Thyroid gland (tissue), 4 donors: Measurements from ENCODE around the gene COL8A2.

Experiments used
- POLR2A ChIP-seq, 2 donors: fragments of 450-650 bp; IDR thresholded peaks; one replicate each; pipeline ENCODE4 v1.6.1; 2017; ENCODE audit warnings: antibody characterized with exemption in 2 of 2, mild to moderate bottlenecking in 2 of 2, moderate library complexity in 1 of 2
- TF ChIP-seq, protein P1 (sequence below), 6 experiments: fragments of 200-600 bp in 3 of 6; fragments of 450-650 bp in 3 of 6; sonication (generic) in 3 of 6; IDR thresholded peaks; one replicate each; pipeline ENCODE4 v1.5.1; 2016 to 2019; ENCODE audit warnings: antibody characterized with exemption in 6 of 6, mild to moderate bottlenecking in 2 of 6, inconsistent platforms in 1 of 6, moderate library complexity in 1 of 6

DNA sequence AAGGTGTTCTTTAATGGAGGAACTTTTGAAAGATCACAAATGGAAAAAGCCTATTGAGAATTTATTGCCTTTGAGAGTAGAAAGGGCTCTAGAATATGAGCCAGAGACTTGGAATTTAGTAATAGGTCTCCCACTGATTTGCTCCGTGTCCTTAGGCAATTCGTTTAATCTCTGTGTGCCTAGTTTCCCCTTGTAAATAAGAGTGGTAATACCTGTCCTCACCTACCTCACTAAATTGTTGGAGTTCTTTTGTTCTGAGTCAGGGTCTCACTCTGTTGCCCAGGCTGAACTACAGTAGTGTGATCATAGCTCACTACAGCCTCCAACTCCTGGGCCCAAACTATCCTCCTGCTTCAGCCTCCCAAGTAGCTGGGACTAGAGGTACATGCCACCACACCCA is 56.2 kb downstream of the COL8A2 start:
- TF ChIP-seq, protein P1, sequence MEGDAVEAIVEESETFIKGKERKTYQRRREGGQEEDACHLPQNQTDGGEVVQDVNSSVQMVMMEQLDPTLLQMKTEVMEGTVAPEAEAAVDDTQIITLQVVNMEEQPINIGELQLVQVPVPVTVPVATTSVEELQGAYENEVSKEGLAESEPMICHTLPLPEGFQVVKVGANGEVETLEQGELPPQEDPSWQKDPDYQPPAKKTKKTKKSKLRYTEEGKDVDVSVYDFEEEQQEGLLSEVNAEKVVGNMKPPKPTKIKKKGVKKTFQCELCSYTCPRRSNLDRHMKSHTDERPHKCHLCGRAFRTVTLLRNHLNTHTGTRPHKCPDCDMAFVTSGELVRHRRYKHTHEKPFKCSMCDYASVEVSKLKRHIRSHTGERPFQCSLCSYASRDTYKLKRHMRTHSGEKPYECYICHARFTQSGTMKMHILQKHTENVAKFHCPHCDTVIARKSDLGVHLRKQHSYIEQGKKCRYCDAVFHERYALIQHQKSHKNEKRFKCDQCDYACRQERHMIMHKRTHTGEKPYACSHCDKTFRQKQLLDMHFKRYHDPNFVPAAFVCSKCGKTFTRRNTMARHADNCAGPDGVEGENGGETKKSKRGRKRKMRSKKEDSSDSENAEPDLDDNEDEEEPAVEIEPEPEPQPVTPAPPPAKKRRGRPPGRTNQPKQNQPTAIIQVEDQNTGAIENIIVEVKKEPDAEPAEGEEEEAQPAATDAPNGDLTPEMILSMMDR (IDR thresholded peaks at IDR 0.05) = no peak
- TF ChIP-seq POLR2A (IDR thresholded peaks at IDR 0.05) = no peak
